Naive thymus-derived CD8-positive, alpha-beta T cell (primary cell): Measurements from ENCODE around the gene RNF40. TPM values are rescaled to one million over a fixed set of nuclear protein-coding genes. Genes with fewer than 3 reads are reported as not detected.
"Not testable (repeated sequence)": the region's sequence is repeated elsewhere in the genome, so short reads cannot be mapped to it uniquely, and the experiment has no call there.

Experiments
- ATAC-seq, 2 donors: fragments of 150-1000 bp; cut with Tn5 transposase in 1 of 2; sonication (Bioruptor Pico), chemical (Tn5 transposase) in 1 of 2; 1 replicate in 1 of 2; 2 replicates in 1 of 2; pipeline ENCODE4 v1.10.0; 2021; ENCODE audit warnings: mild to moderate bottlenecking in 2 of 2, moderate library complexity in 2 of 2
- POLR2A ChIA-PET: fragments of 350-600 bp; sonication (Branson Sonifier 250); formaldehyde crosslinking; loops from one replicate; lab custom pipeline; 2021; ENCODE audit warnings: antibody characterized with exemption; lab: Charles Lee
- DNase-seq, 10 donors: peaks; one replicate each; pipeline versions ENCODE4 v3.0.0 to v3.0.0-alpha.2; 2020 to 2022
- H3K27ac Mint-ChIP-seq, 10 donors: one replicate each; pipeline ENCODE4 v1.8.0; 2020 to 2022; ENCODE audit warnings: mild to moderate bottlenecking in 10 of 10, mixed read lengths in 10 of 10, moderate library complexity in 4 of 10, inconsistent platforms in 1 of 10
- H3K27me3 Mint-ChIP-seq, 5 donors: one replicate each; pipeline ENCODE4 v1.8.0; 2021 to 2022; ENCODE audit warnings: mixed read lengths in 5 of 5
- H3K36me3 Mint-ChIP-seq, 3 donors: one replicate each; pipeline ENCODE4 v1.8.0; 2020 to 2022; ENCODE audit warnings: mixed read lengths in 3 of 3, mild to moderate bottlenecking in 2 of 3, inconsistent platforms in 1 of 3
- H3K4me1 Mint-ChIP-seq, 4 donors: one replicate each; pipeline ENCODE4 v1.8.0; 2021 to 2022; ENCODE audit warnings: mixed read lengths in 4 of 4
- H3K4me3 Mint-ChIP-seq, 10 donors: one replicate each; pipeline ENCODE4 v1.8.0; 2020 to 2022; ENCODE audit warnings: mild to moderate bottlenecking in 10 of 10, mixed read lengths in 10 of 10, moderate library complexity in 6 of 10, inconsistent platforms in 1 of 10
- H3K9me3 Mint-ChIP-seq, 9 donors: one replicate each; pipeline ENCODE4 v1.8.0; 2020 to 2022; ENCODE audit warnings: mixed read lengths in 9 of 9, mild to moderate bottlenecking in 3 of 9, inconsistent platforms in 1 of 9, moderate library complexity in 1 of 9
- polyA plus RNA-seq, 3 donors: library from polyadenylated mRNA; unstranded; fragments of 300-500 nt; fragmentation: Illumina TruSeq; gene quantifications; one replicate each; pipeline ENCODE4 v1.2.3, GENCODE V29; 2021
- total RNA-seq, 8 experiments: library from RNA in 2 of 8; stranded (reverse) in 2 of 8; gene quantifications; one replicate each; pipeline ENCODE4 v1.2.3 and lab custom pipeline; 2021 to 2026

RNF40 gene
- total and polyA plus RNA-seq, 5 experiments from 2014 or later: 24.4 to 114 (median 52.4) TPM

GRCh38 chr16:30786936-30787612 lies 25.0 kb downstream of the RNF40 start, which contains the start of gene ZNF629:
Gene ZNF629, minus strand, starts transcription at chr16:30787205. Its CDS starts 2,723 bp downstream, at chr16:30784482.
- H3K27me3 Mint-ChIP-seq: peaks cover 0 to 3% (median 0%) of the 10 kb centered on the region in 5 donors
- POLR2A ChIA-PET: interaction anchor here (1.0 to 2.4 kb wide), 3 partner anchors 9 to 88 kb away, joined by 3 to 34 read pairs (median 4); no protein-coding TSS in a partner anchor
- peak within 1 kb of the TSS in 9 of 10 donors; percentile 6 to 86 (median 80) for H3K27ac Mint-ChIP-seq

GRCh38 chr16:30787613-30788378 lies 25.7 kb downstream of the RNF40 start:
- peak overlapping the region in 7 of 10 donors; percentile 6 to 86 (median 80) for H3K27ac Mint-ChIP-seq
- H3K27me3 Mint-ChIP-seq: peaks cover 0 to 3% (median 0%) of the 10 kb centered on the region in 5 donors
- H3K4me3 Mint-ChIP-seq: peak overlapping the region; percentile 82 to 93 (median 87)
- H3K36me3 Mint-ChIP-seq: peaks cover 0 to 3% (median 2%) of the 10 kb centered on the region in 3 donors
- H3K9me3 Mint-ChIP-seq: no peaks in the 10 kb centered on the region
- peak in 1 of 10 donors; percentile 58 for DNase-seq
- POLR2A ChIA-PET: interaction anchor here (1.0 to 2.4 kb wide), 4 partner anchors 10 to 87 kb away, joined by 3 to 34 read pairs (median 4); no protein-coding TSS in a partner anchor
- no peak for ATAC-seq
- peaks cover 12 to 31% (median 21%) of the 10 kb centered on the region in 4 donors for H3K4me1 Mint-ChIP-seq

More at GRCh38 chr16:30786936-30787612, 25.0 kb downstream of the RNF40 start, which contains the start of gene ZNF629:
- H3K36me3 Mint-ChIP-seq: peaks cover 0 to 3% (median 2%) of the 10 kb centered on the region in 3 donors
- H3K9me3 Mint-ChIP-seq: no peaks in the 10 kb centered on the region
- H3K4me1 Mint-ChIP-seq: peaks cover 12 to 31% (median 21%) of the 10 kb centered on the region in 4 donors
- peak within 1 kb of the TSS; percentile 82 to 93 (median 87) for H3K4me3 Mint-ChIP-seq
- ATAC-seq (peak; percentile 60 to 65), DNase-seq (peak in 9 of 10 donors; percentile 12 to 67 (median 28))

GRCh38 chr16:30793508-30794069 lies 31.5 kb downstream of the RNF40 start:
- H3K4me3 Mint-ChIP-seq: no peak overlapping the region
- peaks cover 0 to 2% (median 0%) of the 10 kb centered on the region in 5 donors for H3K27me3 Mint-ChIP-seq
- H3K27ac Mint-ChIP-seq: no peak overlapping the region
- H3K4me1 Mint-ChIP-seq: no peaks in the 10 kb centered on the region
- DNase-seq: no peak
- no peaks in the 10 kb centered on the region for H3K36me3 Mint-ChIP-seq
- H3K9me3 Mint-ChIP-seq: no peaks in the 10 kb centered on the region
- no peak for ATAC-seq
- POLR2A ChIA-PET: interaction anchor here (0.5 kb wide), 1 partner anchor 181 kb away, joined by 3 read pairs; no protein-coding TSS in a partner anchor

GRCh38 chr16:30794634-30795033 lies 32.5 kb downstream of the RNF40 start:
- Mint-ChIP-seq H3K27me3 (peaks cover 0 to 2% (median 0%) of the 10 kb centered on the region in 5 donors), H3K9me3 (no peaks in the 10 kb centered on the region), H3K4me1 (no peaks in the 10 kb centered on the region), H3K36me3 (no peaks in the 10 kb centered on the region), H3K4me3 (no peak overlapping the region), H3K27ac (peak overlapping the region in 1 of 10 donors; percentile 3)
- POLR2A ChIA-PET: no interaction called here
- ATAC-seq: no peak
- DNase-seq: no peak

- Mint-ChIP-seq H3K27ac (no peak overlapping the region), H3K27me3 (no peaks in the 10 kb centered on the region), H3K4me3 (no peak overlapping the region), H3K4me1 (peaks cover 0 to 2% (median 1%) of the 10 kb centered on the region in 4 donors), H3K9me3 (no peaks in the 10 kb centered on the region), H3K36me3 (no peaks in the 10 kb centered on the region)
- POLR2A ChIA-PET: interaction anchor here (1.0 kb wide), 1 partner anchor 11 kb away, joined by 4 read pairs; no protein-coding TSS in a partner anchor
- no peak for DNase-seq
- no peak for ATAC-seq
Observed at GRCh38 chr16:30797670-30798309, 35.7 kb downstream of the RNF40 start.

- H3K36me3 Mint-ChIP-seq: no peaks in the 10 kb centered on the region
- H3K4me1 Mint-ChIP-seq: peaks cover 12 to 28% (median 27%) of the 10 kb centered on the region in 4 donors
- DNase-seq (no peak), ATAC-seq (no peak)
- peak overlapping the region in 3 of 10 donors; percentile 17 to 58 (median 30) for H3K27ac Mint-ChIP-seq
- H3K27me3 Mint-ChIP-seq: no peaks in the 10 kb centered on the region
- no peaks in the 10 kb centered on the region for H3K9me3 Mint-ChIP-seq
- peak overlapping the region in 2 of 10 donors; percentile 38 to 59 for H3K4me3 Mint-ChIP-seq
- POLR2A ChIA-PET: interaction anchor here (0.6 to 1.2 kb wide), 3 partner anchors 42 to 148 kb away, joined by 3 to 4 read pairs (median 3); no protein-coding TSS in a partner anchor
Observed at GRCh38 chr16:30802936-30803335, 40.8 kb downstream of the RNF40 start.

- Mint-ChIP-seq H3K27ac (peak overlapping the region in 9 of 10 donors; percentile 54 to 88 (median 75)), H3K4me1 (peaks cover 12 to 30% (median 27%) of the 10 kb centered on the region in 4 donors), H3K9me3 (no peaks in the 10 kb centered on the region), H3K36me3 (no peaks in the 10 kb centered on the region), H3K4me3 (peak overlapping the region; percentile 78 to 98 (median 90)), H3K27me3 (peaks cover 0 to 2% (median 0%) of the 10 kb centered on the region in 5 donors)
- POLR2A ChIA-PET: interaction anchor here (0.8 to 3.3 kb wide), 19 partner anchors 10 to 703 kb away, joined by 3 to 51 read pairs (median 4); partner anchors contain the start of genes FBRS, KAT8, PHKG2 and RUSF1
- peak in 1 of 2 donors; percentile 16 for ATAC-seq
- DNase-seq: peak in 1 of 10 donors; percentile 6
Observed at GRCh38 chr16:30805056-30805369, 42.9 kb downstream of the RNF40 start.

GRCh38 chr16:30805370-30806169 lies 43.4 kb downstream of the RNF40 start:
- Mint-ChIP-seq H3K4me1 (peaks cover 12 to 30% (median 27%) of the 10 kb centered on the region in 4 donors), H3K27me3 (peaks cover 0 to 2% (median 0%) of the 10 kb centered on the region in 5 donors), H3K4me3 (peak overlapping the region; percentile 78 to 98 (median 90)), H3K9me3 (no peaks in the 10 kb centered on the region), H3K36me3 (no peaks in the 10 kb centered on the region), H3K27ac (peak overlapping the region; percentile 79 to 94 (median 88))
- POLR2A ChIA-PET: interaction anchor here (0.7 to 3.3 kb wide), 22 partner anchors 9 to 702 kb away, joined by 3 to 51 read pairs (median 4); partner anchors contain the start of genes FBRS, KAT8, PHKG2 and RUSF1
- peak; percentile 88 to 89 for ATAC-seq
- peak; percentile 38 to 72 (median 56) for DNase-seq

GRCh38 chr16:30808146-30808545 lies 46.0 kb downstream of the RNF40 start:
- peaks cover 0 to 2% (median 0%) of the 10 kb centered on the region in 5 donors for H3K27me3 Mint-ChIP-seq
- DNase-seq (no peak), ATAC-seq (no peak)
- H3K9me3 Mint-ChIP-seq: no peaks in the 10 kb centered on the region
- H3K27ac Mint-ChIP-seq: peak overlapping the region in 1 of 10 donors; percentile 46
- H3K4me1 Mint-ChIP-seq: peaks cover 14 to 26% (median 21%) of the 10 kb centered on the region in 4 donors
- peak overlapping the region in 2 of 10 donors; percentile 28 to 45 for H3K4me3 Mint-ChIP-seq
- no peaks in the 10 kb centered on the region for H3K36me3 Mint-ChIP-seq
- POLR2A ChIA-PET: interaction anchor here (0.6 kb wide), 2 partner anchors 25 to 51 kb away, joined by 3 to 4 read pairs; no protein-coding TSS in a partner anchor

- H3K36me3 Mint-ChIP-seq, H3K27me3 Mint-ChIP-seq, H3K4me3 Mint-ChIP-seq, H3K9me3 Mint-ChIP-seq, DNase-seq, ATAC-seq: not testable (repeated sequence)
- POLR2A ChIA-PET: interaction anchor here (0.6 to 0.9 kb wide), 2 partner anchors 12 to 259 kb away, joined by 4 read pairs; no protein-coding TSS in a partner anchor
- Mint-ChIP-seq H3K4me1 (peaks cover 15 to 28% (median 24%) of the 10 kb centered on the region in 4 donors), H3K27ac (peak overlapping the region in 1 of 10 donors; percentile 78)
Observed at GRCh38 chr16:30808890-30809426, 46.8 kb downstream of the RNF40 start.
